ENCODE measurements around the gene CDHR2.

The CDHR2 gene

GRCh38 chr5:176628406-176629228, 79.5 kb downstream of the CDHR2 start:
- no peak for DNase-seq (ENCODE audit: extremely low read depth, low read depth)
- TF ChIP-seq, protein P1, sequence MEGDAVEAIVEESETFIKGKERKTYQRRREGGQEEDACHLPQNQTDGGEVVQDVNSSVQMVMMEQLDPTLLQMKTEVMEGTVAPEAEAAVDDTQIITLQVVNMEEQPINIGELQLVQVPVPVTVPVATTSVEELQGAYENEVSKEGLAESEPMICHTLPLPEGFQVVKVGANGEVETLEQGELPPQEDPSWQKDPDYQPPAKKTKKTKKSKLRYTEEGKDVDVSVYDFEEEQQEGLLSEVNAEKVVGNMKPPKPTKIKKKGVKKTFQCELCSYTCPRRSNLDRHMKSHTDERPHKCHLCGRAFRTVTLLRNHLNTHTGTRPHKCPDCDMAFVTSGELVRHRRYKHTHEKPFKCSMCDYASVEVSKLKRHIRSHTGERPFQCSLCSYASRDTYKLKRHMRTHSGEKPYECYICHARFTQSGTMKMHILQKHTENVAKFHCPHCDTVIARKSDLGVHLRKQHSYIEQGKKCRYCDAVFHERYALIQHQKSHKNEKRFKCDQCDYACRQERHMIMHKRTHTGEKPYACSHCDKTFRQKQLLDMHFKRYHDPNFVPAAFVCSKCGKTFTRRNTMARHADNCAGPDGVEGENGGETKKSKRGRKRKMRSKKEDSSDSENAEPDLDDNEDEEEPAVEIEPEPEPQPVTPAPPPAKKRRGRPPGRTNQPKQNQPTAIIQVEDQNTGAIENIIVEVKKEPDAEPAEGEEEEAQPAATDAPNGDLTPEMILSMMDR (IDR thresholded peaks at IDR 0.05; ENCODE audit: low read depth, low read length, missing control alignments) = no peak
- no peak overlapping the region for H3K4me3 ChIP-seq (replicated peaks; ENCODE audit: low read depth, low read length)

DNA sequence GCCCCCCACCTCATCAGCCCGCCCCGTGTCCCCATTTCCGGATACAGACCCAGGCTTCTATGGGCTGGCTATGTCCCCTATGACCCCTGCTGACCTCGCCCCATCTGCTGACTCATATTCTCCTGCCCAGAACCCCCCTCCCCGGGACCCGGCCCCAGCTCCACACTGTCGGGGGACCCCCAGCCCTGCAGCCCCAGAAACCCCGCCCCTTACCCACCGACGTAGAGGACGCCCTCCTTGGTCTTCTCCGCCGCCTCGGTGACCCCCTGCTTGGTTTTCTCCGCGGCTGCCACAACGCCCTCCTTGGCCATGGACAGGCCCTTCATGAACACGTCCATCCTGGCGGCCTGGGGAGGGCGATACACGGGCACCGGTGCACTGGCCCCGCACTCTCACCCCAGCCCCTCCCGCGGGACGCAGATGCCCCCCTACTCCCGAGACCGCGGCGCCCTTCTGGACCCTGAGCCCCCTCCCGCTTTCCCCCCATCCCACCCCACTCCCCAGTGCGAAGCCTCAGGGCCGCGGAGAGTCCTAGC, 80.2 kb downstream of the CDHR2 start:
- no peak for DNase-seq (ENCODE audit: extremely low read depth, low read depth)
- TF ChIP-seq, protein P1 (IDR thresholded peaks at IDR 0.05; ENCODE audit: low read depth, low read length, missing control alignments) = no peak
- no peak overlapping the region for H3K4me3 ChIP-seq (replicated peaks; ENCODE audit: low read depth, low read length)

DNA sequence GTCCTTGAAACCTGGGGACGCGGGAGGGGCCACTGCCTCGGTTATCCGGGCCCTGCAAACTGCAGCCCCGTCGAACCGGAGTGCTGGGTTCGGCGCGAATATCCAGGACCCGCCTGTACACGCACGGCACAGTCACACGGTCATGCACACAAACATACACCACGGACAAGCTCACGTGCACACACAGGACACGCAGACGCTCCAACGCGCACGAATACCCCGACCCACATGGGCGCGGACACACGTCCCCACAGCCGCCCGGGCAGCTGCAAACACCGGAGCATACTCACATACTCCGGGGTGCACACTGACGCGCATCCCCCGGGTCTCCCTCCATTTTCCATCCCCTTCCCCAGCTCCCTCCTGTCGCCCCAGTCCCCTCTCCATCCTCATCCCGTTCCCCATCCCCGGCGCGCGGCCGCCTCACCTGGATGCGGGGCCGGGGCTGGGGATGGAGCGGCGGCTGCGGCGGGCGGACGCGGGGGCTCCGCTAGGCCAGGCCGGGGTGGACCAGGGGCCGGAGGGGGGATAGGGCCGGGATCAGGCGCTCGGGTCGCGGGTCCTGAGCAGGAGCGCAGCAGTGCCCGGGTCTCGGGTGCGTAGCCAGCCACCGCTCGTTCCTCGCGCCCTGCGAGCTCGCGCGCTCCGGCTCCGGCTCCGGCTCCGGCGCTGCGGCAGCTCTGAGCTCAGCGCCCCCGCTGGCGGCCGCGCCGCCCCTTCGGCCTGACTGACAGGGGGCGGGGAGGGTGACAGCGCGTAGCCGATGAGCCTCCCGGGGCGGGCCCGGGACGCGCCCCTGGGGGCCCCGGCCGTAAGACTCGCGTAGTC, 80.9 kb downstream of the CDHR2 start, which contains the start of the genes EIF4E1B and SNCB:
Gene EIF4E1B, plus strand, starts transcription at position 823 of the 828 bp plus-strand sequence. CDS start 12,113 bp downstream, outside the sequence.
Gene SNCB, minus strand, starts transcription at position 682 of the 828 bp plus-strand sequence. CDS start 880 bp downstream, outside the sequence.
- DNase-seq (ENCODE audit: extremely low read depth, low read depth) = no peak
- peak within 1 kb of the TSS; percentile 30 for H3K4me3 ChIP-seq (replicated peaks; ENCODE audit: low read depth, low read length)
- TF ChIP-seq, protein P1 (IDR thresholded peaks at IDR 0.05; ENCODE audit: low read depth, low read length, missing control alignments) = no peak

DNA sequence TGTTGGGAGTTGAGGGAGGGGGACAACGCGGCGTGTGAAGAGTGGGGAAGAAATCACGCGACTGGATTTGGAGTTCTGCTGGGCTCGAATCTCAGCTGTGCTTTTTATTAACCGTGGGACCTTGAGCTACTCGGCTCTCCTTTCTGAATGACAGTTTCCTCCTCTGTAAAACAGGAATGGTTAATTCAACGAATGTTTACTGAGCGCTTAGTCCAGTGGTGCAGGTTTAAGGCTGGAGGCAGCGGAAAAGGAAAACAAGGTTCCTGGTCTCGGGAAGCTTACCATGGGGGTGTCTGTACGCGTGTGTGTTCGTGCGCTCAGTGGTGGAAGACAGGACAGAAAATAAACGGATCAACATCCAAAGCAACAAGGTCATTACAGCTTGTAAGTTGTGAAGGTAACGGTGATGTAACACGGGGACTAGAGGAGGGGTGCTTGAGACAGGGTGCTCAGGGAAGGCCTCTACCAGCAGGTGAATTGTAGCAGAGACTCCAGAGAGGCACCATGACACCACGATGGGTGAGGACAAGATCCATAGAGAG, 81.6 kb downstream of the CDHR2 start:
- peak overlapping the region; percentile 18; the same call in 1 of the 2 replicates for H3K4me3 ChIP-seq (replicated peaks; ENCODE audit: low read depth, low read length)
- TF ChIP-seq, protein P1 (IDR thresholded peaks at IDR 0.05; ENCODE audit: low read depth, low read length, missing control alignments) = no peak
- DNase-seq (ENCODE audit: extremely low read depth, low read depth) = no peak

GRCh38 chr5:176631383-176632200, 82.5 kb downstream of the CDHR2 start:
- DNase-seq (ENCODE audit: extremely low read depth, low read depth) = no peak
- TF ChIP-seq, protein P1 (IDR thresholded peaks at IDR 0.05; ENCODE audit: low read depth, low read length, missing control alignments) = no peak
- H3K4me3 ChIP-seq (replicated peaks; ENCODE audit: low read depth, low read length) = no peak overlapping the region
